ENCODE data around the gene PPL.

GRCh38 chr16:4871071-4871470 is 65.9 kb downstream of the PPL start:
- TF ChIP-seq CTCF (CRISPR knock-in tag; IDR thresholded peaks at IDR 0.05) (no peak), POLR2AphosphoS5 (IDR thresholded peaks at IDR 0.05; ENCODE audit: low read depth, low read length) (no peak), ZFP90 (CRISPR knock-in tag; IDR thresholded peaks at IDR 0.05; ENCODE audit: borderline replicate concordance) (no peak), GMEB1 (CRISPR knock-in tag; IDR thresholded peaks at IDR 0.05; ENCODE audit: borderline replicate concordance) (no peak)

All from HepG2 (cell line).